Hematopoietic multipotent progenitor cell treated with erythropoietin and hydrocortisone succinate and interleukin-3 and kit ligand, for 4 days (in vitro differentiated cells): ENCODE measurements around the gene AKR1C8.
A peak's percentile ranks its signal among the peaks of the same experiment; 100 is the strongest.
"Not testable (repeated sequence)": the region's sequence is repeated elsewhere in the genome, so short reads cannot be mapped to it uniquely, and the experiment has no call there.

Experiments
- DNase-seq: peaks from one replicate; pipeline ENCODE4 v3.0.0-alpha.2; 2015

AKR1C8 gene

DNA sequence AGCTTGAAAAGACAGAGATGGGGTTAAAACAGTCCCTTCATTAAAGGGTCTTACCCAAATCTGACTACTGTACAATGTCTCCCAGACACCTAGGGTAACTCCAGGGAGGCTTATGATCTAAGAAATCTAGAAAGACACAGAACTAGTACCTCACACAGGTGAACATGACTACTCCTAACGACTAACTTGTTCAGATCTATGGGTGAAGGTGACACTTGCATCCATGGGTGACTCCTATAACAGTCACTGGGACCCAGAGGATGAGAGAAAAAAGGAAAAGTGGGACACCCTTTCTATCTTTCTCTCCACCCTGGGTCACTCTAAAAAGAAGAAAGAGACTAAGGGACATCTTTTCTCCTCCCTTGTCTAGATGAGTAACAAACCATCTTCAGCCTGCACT is 19.2 kb downstream of the AKR1C8 start:
- DNase-seq, result peak; percentile 19

DNA sequence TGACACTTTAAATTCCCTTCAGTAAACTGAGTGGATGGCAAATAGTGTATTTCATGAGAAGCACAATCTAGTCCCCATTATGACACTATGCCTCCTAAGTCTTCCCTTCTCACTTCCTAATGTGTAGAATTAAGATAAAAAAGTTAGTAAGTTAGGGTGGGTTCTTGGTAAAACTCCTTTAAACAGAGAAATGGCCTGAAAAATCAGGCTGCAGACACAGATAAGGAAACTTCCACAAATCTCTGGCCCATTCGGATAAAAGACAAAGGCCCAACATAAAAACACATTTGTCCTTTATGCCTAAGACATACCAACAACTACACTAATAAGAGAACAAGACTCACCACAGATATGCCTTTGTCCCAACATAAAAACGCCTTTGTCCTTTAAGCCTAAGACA is 21.5 kb downstream of the AKR1C8 start:
- peak; percentile 29 for DNase-seq

DNA sequence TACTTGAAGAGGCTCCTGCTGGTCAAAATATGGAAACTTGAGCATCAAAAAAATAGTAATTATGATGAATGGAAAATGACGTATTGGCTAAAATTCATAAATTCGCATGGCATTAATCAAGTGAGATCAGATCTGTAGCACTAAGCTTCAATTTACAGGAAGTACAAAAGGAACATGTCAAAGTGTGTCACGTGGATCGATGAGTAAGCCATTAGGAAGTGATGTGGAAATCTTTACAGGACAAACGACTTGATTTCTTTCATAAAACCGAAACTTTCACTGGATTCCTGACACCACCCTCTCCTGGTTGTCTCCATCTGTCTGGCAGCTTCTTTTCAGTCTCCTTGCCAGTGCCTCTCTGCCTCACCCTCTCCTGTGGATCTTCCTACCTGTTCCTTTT is 25.8 kb downstream of the AKR1C8 start:
- DNase-seq, result no peak

DNA sequence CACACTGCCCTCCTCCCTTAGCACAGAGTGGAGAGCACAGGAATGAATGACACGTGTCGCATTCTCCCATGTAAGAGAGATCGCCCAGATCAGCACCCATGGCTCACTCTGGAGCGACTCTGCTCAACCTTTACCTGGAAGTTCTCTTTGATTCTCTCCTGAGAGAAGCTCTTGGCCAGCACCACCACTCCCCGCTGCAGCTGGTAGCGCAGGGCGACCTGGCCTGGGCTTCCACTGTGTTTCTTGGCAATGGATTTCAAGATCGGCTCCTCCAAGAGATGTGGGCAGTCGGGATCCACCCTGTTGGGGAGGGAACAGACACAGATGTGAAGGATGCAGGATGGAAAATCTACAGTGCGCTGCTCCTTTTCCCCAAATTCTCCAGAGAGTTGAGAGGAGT is 27.4 kb downstream of the AKR1C8 start:
- DNase-seq, result no peak

DNA sequence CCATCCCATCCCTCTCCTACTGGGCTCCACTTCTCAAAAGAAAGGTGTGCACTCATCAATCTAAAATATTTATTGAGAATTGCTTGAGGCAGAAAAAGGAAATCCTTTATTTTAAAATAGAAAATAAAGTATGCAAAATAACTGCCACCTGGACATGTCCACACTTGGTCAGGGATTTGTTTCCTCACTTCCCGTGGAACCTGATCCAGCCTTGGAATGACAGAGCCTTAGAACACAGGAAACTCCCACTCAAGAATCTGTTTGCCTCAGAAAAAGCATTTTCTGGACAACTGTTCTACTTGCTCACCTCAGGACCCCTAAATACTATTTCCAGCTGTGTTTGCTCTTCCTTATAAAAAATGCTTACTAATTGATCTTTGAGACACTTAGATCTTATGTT is 29.0 kb downstream of the AKR1C8 start:
- DNase-seq, result no peak

DNA sequence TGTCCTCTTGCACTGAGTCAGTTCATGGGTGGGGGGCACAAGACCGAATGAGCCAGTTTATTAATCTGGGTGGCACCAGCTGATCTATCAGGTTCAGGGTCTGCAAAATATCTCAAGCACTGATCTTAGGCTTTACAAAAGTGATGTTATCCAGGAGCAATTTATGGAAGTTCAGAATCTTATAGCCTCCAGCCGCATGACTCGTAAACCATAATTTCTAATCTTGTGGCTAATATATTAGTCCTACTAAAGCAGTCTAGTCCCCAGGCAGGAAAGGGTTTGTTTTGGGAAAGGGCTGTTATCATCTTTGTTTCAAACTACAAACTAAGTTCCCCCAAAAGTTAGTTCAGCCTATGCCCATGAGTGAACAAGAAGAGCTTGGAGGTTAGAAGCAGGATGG is 33.9 kb downstream of the AKR1C8 start:
- no peak for DNase-seq

DNA sequence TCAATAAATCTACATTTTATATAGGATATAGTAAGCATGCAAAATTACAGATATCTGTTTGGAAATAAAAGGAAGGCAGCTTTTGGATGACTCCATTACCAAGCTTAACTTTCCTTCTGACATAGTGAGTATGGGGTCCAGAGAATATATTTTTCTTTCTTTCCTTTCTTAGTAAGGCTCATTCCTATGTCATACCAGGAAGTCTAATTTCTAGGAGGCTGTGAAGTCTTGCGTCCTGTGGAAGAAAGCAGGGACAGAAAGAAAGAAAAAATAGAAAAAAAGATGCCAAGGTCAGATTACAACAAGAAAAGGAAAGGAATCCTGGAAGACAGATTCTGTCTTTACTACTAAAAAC is 36.3 kb downstream of the AKR1C8 start:
- no peak for DNase-seq

DNA sequence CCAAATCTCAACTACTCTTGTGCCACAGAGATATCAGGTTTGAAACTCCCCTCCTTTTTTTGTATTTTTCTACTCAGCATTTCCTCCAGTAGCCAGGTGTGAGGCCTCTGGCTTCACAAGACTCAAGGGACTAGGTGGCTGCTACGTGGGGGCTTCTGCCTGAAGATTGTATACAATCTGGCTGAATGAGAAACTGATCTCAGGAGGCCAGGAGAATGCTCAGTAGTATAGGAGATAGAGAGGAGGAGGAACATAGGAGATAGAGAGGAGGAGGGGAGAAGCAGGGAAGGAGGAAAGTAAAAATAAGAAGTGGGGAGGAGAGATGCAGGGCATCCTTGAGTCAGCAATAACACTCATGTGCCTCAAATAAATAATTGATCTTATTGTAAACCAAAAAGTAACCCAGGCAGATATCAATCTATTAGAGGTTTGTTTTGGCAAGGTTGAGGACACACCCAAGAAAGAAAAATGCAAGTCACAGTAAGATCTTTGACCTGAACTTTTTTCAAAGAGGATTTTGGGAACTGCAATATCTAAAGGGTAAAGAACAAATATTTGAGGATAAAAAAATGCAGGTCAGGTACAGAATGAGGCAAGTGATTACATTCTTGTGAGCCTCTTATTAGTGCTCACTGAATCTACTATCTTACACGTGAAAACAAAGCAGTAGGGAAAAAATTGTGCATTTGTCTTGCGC is 36.8 kb downstream of the AKR1C8 start:
- DNase-seq, result no peak

DNA sequence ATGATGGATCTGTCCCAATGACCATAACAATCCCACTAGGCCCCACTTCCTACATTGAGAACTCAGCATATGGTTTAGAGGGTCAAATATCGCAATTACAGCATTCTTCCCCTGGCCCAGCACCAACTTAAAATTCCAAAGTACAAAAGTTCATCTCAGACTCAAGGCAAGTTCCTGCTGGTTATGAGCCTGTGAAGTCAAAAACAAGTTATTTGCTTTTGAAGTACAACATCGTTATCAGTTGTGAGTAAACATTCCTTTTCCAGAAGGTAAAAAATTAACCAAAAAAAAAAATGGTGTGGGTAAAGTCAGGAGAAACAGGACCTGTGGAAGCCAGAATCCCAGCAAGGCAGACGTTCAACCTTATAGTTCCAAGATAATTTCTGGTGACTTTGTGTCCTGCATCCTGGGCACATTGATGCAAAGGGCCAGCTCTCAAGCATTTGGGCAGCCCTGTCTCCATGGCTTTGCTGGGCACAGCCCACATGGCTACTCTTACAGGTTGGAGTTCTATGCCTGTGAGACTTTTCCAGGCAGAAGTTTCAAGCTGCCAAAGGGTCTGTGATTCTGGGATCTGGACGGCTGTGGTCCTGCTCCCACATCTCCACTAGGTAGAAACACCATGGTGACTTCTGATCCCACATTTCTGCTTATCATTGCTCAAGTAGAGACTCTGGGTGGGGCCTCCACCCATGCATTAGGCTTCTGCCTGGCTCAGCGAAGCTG is 37.5 kb downstream of the AKR1C8 start:
- peak; percentile 8 for DNase-seq

DNA sequence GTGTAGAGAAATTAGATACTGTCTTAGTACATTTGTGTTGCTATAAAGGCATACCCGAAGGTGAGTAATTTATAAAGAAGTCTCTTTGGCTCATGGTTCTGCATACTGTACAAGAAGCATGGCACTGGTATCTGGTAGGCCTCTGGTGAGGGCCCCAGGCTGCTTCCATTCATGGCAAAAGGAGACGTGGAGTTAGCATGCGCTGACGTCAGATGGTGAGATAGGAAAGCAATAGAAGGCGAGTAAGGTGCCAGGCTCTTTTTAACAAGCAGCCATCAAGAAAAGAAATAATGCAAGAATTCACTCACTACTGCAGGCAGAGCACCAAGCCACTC is 38.1 kb downstream of the AKR1C8 start:
- no peak for DNase-seq

DNA sequence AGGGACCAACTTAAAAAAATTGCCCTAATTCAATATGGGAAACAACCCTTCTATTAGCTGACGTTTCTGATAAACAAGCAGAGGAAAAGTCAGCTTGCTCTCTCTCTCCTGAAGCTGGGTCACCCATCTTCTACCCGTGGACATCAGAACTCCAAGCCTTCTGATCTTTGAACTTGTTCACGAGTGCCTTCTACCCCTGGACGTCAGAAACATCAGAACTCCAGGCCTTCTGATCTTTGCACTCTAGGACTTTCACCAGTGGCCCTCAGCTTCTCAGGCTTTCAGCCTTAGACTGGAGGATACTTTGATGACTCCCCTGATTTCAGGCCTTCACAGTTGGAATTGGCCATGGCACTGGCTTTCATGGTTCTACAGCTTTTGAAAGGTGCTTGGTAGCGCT is 41.8 kb downstream of the AKR1C8 start:
- DNase-seq, result no peak

DNA sequence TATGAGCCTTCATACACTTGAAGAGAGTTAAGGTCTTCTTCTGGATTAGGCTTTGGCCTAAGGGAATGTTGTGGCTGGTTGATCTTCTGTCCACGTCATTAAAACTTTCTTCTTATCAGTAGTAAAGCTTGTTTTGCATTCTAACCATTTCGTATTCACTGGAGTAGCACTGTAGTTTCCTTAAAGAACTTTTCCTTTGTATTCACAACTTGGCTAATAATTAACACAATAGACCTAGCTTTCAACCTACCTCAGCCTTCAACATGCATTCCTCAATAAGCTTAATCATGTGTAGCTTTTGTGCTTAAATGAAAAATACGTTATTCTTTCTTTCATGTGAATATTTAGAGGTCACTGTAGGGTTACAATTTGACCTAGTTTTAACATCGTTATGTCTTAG is 42.8 kb downstream of the AKR1C8 start:
- no peak for DNase-seq

DNA sequence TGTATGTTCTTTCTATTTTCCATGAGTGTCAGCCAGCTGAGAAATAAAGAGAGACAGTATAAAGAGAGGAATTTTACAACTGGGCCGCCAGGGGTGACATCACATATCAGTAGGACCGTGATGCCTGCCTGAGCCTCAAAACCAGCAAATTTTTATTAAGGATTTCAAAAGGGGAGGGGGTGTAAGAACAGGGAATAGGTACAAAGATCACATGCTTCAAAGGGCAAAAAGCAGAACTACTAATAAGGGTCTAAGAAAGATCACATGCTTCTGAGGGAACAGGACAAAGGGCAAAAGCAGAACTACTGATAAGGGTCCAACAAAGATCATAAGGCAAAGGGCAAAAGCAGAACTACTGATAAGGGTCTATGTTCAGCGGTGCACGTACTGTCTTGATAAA is 47.3 kb downstream of the AKR1C8 start:
- DNase-seq, result not testable (repeated sequence)

DNA sequence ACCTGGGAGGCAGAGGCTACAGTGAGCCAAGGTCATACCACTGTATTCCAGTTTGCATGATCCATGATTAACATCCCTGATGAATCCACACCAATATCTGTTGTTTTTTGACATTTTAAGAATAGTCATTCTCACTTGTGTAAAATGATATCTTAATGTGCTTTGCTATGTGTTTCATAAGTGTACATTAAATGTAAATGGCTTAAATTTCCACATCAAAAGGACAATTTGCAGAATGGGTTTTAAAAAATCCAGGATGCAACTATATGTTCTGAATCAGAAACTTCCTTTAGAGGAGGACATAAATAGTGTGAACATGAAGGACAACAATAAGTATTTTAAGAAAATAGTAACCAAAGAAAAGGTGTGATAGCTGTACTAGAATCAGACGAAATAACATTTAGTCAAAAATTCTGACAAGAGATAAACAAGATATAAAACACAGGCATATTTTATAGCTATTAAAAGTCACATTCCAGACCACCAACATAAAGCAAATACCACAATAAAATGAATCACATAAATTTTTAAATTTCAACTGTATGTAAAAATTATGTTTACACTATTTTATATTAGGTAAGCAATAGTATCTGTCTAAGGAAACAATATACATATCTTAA is 48.4 kb downstream of the AKR1C8 start:
- no peak for DNase-seq

DNA sequence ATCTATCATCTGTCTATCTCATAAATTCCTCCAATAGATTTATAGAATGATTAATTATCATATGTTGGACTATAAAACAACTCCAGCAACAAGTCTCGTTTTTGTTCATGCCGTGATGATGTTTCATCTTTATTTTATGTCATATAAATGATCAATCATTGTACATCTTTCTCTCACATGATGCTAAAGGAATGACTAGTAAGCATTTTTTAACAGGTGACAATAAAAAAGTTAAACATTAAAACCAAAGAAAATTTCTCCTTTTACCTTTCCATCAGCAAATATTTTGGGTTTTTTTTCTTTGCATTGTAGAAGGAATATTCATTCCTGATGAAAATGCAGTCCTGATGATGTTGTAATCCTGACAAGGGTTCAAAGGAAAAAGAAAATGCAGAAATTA is 49.4 kb downstream of the AKR1C8 start:
- no peak for DNase-seq

DNA sequence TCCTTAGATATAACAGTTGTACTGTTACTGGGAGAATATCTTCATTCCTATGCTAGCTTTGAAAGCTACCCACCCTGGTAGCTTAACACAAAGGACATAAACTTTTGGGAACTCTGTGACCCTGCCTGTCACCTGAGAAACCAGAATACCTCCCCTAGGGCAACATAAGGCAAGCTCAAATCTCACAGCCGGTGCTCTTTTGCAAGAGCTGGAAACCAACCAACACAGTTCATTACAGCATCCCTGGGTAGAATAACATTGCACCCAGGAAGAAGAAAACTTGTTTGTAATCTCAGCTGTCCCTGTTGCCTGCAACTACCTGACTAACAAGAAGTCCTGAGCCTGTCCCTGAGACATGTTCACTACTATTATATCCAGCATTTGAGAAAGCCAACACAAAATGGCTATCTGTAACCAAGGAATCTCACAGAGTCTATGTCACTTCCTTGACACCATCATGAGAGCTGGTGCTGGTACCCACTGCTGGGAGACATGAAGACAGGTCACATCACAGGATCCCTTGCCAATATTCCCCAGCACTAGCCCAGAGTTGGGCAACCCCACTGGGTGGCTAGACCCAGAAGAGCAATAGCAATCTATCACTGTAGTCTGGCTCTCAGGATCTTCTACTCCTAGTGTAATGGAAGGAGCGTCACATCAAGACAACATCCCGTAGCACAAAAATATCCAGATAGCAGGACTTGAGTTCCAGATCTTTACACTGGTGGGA is 59.5 kb downstream of the AKR1C8 start:
- no peak for DNase-seq

DNA sequence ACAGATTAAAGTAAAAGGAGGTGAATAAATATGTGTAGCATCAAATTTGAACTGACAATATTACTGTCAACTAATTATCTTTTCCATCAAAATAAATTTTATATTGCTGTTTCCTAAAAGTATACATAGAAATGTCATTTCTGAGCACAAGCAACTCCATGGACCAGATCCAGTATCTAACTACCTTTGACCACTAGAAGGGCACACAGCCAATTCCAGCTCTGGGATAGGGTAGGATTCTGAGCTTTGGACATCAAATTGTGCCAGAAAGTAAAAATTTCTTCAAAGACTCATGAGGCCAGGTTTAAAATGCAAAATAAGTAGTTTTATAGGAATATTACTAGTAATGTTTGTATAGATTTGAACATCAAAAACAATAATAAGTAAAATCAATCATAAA is 61.1 kb downstream of the AKR1C8 start:
- no peak for DNase-seq

DNA sequence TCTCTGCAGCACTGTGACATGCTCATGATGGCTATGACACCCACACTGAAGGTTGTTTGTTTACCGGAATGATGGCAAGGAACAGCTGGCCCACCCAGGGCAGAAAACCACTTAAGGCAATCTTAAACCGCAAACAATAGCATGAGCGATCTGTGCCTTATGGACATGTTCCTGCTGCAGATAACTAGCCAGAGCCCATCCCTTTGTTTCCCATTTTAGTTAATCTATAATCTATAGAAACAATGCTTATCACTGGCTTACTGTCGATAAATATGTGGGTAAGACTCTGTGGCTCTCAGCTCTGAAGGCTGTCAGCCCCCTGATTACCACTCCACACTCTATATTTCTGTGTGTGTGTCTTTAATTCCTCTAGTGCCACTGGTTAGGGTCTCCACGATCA is 65.0 kb downstream of the AKR1C8 start:
- DNase-seq, result not testable (repeated sequence)

DNA sequence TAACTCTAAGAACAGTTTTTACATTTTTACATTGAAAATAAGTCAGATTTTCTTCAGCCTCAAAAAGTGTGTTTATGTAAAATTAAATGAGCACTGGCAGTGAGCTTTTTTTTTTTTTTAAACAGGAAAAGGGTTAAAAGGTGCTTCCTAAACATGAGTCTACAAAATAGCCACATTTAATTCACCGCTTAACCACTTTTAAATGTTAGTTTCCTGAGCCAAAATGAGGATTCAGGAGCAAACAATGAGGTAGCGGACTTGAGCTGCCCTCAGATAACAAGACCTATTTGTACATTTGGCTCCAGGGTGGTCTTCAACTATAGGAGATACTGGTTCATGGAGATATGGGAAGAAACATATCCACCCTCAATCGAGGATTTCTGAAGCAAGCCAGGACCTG is 67.9 kb downstream of the AKR1C8 start:
- peak; percentile 56 for DNase-seq

DNA sequence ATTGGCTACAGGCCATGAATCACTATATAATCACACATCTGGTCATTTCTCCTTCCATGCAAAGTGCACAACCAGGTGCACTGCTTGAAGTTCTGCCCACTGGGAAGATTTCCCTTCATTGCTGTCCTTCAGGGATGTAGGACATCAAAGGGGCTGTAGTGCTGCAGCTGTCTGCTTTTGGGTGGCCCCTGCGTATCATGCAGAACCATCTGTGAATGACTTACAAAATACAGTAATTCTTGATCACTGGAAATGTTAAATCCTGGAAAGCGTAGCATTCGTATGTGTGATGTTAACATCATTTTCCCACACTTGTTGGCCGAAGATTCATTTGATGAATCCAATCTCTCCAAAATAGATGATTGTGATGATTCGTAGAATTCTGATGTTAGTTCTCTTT is 68.3 kb downstream of the AKR1C8 start:
- DNase-seq, result no peak

DNA sequence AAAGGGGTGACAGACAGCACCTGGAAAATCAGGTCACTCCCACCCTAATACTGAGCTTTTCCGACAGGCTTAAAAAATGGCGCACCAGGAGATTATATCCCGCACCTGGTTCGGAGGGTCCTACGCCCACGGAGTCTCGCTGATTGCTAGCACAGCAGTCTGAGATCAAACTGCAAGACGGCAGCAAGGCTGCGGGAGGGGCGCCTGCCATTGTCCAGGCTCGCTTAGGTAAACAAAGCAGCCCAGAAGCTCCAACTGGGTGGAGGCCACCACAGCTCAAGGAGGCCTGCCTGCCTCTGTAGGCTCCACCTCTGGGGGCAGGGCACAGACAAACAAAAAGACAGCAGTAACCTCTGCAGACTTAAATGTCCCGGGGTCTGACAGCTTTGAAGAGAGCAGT is 75.1 kb downstream of the AKR1C8 start:
- DNase-seq, result not testable (repeated sequence)

DNA sequence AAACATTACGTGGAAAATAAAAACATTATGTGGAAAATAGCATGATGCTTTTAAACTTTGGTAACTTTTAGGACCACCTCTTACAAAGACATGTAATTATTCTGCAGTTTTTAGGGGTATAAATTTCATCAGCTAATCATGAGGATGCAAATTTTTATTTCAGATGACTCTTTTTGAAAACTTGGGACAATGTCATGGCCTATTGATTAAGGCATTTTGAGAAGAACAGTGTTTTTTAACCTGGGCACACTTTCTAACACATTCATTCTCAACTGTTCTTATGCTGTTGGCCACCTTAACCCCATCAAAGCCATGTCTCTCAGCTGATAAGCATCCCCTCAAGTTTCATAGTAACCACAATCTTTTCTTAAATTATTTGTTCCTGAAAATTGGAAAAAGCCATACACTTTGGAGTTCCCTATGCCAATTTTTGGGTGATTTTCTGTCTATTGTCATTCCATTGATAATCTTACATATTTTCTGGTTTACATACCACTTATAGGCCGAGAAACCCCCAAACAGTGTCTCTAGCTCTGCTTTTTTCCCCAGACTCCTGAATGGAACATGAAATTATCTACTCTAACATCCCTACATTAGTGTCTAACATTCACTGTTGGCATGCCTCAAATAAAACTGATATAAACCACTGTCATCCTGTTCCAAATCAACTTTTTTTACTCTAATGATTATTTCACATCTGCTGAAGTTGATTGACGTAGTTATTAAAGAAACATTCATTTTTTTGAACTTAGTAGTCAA is 76.1 kb downstream of the AKR1C8 start:
- no peak for DNase-seq

DNA sequence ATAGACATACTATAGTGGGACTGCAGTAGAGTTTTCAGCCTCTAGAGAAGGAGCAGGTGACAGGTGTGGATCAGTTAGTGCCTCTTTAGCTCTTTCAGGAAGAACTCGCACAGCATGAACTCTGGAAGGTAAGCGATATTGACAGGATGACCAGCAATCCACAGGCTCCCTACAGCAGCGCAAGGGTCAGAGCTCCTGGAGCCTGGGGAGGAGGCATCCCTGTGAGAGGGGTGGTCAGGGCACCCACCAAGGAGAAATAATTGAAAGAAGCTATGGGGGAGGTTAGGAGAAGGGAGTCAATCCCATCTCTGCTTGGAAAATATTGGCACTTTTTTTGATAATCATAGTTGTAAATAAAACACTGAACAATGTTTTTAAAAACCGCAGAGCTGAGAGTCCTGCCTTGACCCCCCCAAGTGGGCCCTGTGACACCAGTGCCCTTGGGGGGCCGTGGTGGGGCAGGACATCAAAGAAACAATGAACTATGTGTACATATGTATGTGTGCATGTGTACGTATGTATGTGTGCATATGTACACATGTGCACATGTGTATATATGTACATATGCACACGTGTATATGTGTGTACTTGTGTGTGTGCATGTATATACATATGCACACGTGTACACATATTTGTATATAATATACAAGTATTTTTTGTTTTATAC is 77.0 kb downstream of the AKR1C8 start:
- DNase-seq, result no peak
